HG02678 (cell line): Measurements from ENCODE around the gene MLLT6.

Experiments
- ATAC-seq: cut with Tn5 transposase; IDR thresholded peaks from one replicate; pipeline ENCODE4 v1.9.1; 2021; ENCODE audit warnings: mild to moderate bottlenecking, moderate library complexity; ENCODE audit not compliant: unreplicated experiment

MLLT6 gene

GRCh38 chr17:38706505-38707216 is 1.6 kb downstream of the MLLT6 start:
- ATAC-seq = no peak

DNA sequence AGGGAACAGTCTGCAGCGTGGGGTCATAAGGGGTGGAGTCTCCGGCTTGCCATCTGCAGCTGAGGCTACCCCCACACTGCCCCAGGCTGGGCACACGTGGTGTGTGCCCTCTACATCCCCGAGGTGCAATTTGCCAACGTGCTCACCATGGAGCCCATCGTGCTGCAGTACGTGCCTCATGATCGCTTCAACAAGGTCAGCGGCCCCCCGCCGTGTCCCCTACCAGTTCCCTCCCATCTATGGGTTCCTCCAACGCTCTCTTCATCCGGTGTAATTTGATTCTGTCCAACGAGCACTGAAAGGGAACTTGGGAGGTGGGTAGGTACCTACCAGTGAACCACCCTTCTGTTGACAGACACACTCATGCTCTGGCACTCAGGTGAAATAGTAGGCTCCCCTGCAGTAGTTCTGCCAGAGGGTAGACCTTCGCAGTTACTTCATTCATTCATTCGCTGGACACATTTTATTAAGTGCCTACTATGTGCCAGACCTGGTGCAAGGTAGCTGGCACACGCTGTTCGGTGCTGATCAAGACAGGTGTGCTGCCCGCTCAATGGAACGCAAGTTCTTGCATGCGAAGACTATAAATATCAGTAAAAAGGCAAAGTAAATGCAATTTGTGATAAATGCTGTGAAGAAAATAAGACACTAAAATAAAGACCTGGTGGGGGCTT is 2.7 kb downstream of the MLLT6 start:
- ATAC-seq = no peak

GRCh38 chr17:38709104-38709820 is 4.2 kb downstream of the MLLT6 start:
- ATAC-seq = no peak

GRCh38 chr17:38709864-38710603 is 5.0 kb downstream of the MLLT6 start:
- no peak for ATAC-seq

- no peak for ATAC-seq
These were observed 5.5 kb downstream of the MLLT6 start for GRCh38 chr17:38710604-38710962.

DNA sequence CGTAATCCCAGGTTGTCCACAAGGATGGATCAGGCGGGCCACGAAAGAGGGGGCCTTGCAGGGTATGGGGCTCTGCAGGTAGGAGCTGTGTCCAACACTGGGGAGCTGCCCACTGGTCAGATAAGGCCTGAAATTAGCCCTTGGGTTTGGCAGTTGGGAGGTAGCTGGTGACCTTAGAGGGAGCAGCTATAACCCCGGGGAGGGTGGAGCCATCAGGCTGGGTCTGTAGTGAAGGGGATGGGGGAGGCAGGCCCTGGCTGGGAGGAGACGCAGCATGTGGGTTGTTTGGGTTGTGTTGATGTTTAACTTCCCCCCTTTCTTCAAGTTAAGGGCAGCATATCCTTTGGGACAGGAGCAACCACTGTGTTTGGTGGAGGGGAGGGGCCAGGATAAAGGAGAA is 5.9 kb downstream of the MLLT6 start:
- no peak for ATAC-seq

DNA sequence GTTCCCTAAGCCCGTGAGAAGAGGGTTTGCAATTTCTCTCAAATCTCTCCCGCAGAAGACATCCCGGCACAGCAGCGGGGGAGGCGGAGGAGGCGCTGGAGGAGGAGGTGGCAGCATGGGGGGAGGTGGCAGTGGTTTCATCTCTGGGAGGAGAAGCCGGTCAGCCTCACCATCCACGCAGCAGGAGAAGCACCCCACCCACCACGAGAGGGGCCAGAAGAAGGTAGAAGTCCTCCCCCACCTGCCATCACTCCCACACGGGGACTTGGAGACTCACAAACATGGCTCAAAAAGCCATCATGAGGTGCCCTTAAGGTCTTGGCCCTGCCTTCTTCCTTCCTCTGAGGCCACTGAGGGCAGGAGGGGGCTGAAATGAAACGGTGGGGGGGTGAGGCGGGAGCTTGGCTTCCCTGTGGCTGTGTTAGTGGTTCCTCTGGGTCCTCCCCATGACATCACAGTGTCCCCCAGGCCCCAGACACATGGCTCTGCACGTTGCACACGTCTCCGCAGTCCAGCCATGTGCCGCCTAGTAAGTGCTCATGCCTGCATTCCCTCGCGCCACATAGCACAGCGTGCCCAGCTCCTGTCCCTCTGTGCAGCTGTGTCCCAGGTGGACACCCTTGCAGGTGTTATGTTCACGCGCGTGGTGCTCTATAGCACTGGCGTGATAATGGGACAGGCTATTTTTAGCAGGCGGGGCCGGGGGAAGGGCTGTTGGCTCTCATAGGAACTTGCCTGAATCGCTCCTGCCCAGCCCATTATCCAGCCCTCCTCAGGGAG is 6.9 kb downstream of the MLLT6 start:
- no peak for ATAC-seq

DNA sequence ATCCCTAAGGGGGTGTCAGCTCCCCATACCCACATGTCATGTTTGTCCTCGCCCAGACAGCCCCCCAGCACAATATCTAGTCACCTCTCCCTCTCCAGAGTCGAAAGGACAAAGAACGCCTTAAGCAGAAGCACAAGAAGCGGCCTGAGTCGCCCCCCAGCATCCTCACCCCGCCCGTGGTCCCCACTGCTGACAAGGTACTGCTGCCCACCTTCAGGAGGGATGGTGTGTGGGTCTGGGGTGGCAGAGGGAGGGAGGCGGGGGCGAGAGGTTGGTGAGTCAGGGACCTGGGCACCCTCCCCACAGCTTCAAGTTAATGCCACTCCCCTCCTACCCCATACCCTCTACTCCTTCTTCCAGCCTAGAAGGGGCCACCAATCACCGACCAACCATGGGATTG is 7.5 kb downstream of the MLLT6 start:
- ATAC-seq = no peak

DNA sequence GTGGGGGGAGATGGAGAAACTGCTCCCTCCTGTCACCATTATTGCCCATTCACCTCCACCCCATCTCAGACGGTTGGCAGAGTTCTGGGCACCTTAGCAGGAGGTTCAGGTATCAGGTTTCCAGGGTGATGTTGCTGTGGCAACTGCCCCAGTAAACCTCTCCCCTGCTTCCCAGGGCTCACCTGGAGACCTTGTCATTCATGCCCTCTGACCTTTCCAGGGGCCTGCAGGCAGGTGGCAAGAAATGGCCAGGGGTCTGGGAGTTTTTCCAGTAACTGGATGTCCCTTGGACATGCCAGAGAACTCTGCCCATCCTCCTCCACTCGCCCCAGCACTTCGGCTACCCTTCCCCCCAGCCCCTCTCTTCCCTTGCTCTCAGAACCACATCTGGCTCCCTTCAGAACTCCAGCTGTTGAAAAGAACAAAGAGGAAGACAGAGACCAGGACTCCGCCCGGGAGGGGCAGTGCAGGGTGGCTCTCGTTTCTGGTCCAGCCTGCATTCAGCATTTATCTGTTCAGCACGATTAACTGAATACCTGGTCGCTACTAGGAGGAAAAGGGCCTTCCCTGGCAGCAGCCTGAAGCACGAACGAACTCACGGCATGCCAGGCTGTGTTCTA is 8.5 kb downstream of the MLLT6 start:
- ATAC-seq = no peak

DNA sequence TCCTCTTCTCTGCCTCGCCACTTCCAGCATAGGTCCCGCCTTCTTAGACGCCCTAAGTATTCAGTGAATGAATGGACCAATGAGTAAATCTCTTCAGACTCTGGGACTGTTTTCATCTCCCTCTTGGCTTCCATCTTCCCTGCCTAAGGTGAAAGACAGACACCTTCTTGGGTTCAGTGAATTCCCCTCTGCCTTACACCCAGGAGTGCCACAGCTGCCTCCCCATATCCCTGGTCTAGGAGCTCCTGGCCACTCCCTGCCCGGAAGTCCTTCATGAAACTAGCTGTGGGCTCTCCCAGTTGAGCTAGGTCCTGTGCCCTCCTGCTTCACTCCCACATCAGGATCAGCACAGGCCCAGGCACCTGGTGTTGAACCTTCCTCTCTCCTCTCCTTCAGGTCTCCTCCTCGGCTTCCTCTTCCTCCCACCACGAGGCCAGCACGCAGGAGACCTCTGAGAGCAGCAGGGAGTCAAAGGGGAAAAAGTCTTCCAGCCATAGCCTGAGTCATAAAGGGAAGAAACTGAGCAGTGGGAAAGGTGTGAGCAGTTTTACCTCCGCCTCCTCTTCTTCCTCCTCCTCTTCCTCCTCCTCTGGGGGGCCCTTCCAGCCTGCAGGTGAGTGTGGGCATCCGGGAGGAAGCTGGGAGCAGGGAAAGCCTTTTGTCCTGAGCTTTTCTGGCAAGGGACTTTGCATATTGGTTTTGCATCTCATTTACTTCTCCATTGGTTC is 10.3 kb downstream of the MLLT6 start:
- no peak for ATAC-seq

DNA sequence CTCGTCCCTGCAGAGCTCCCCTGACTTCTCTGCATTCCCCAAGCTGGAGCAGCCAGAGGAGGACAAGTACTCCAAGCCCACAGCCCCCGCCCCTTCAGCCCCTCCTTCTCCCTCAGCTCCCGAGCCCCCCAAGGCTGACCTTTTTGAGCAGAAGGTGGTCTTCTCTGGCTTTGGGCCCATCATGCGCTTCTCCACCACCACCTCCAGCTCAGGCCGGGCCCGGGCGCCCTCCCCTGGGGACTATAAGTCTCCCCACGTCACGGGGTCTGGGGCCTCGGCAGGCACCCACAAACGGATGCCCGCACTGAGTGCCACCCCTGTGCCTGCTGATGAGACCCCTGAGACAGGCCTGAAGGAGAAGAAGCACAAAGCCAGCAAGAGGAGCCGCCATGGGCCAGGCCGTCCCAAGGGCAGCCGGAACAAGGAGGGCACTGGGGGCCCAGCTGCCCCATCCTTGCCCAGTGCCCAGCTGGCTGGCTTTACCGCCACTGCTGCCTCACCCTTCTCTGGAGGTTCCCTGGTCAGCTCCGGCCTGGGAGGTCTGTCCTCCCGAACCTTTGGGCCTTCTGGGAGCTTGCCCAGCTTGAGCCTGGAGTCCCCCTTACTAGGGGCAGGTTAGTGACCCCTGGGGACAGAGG is 11.4 kb downstream of the MLLT6 start:
- ATAC-seq = no peak

GRCh38 chr17:38717139-38717745 is 12.2 kb downstream of the MLLT6 start:
- ATAC-seq = no peak

DNA sequence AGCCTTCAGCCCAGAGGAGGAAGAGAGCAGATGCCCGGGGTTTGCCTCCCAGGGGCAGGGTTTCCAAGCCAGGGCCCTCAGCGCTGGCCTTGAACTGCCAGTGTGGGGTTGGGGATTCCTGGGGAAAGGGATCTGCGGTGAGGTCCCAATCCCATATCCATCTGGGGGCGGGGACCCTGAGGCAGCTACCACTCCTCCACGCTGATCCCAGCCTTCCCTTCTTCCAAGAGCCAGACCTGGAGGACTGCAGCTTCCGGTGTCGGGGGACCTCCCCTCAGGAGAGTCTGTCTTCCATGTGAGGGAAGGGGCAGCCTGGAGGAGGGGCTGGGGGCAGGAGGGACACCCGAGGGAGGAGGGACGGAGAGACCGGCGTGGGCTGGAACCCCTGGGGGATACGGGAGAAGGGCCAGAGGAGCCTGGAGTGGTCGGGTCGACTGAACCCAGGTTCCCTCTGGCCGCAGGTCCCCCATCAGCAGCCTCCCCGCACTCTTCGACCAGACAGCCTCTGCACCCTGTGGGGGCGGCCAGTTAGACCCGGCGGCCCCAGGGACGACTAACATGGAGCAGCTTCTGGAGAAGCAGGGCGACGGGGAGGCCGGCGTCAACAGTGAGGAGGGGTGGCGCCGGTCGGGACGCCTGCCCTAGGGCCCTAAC is 14.3 kb downstream of the MLLT6 start:
- no peak for ATAC-seq

DNA sequence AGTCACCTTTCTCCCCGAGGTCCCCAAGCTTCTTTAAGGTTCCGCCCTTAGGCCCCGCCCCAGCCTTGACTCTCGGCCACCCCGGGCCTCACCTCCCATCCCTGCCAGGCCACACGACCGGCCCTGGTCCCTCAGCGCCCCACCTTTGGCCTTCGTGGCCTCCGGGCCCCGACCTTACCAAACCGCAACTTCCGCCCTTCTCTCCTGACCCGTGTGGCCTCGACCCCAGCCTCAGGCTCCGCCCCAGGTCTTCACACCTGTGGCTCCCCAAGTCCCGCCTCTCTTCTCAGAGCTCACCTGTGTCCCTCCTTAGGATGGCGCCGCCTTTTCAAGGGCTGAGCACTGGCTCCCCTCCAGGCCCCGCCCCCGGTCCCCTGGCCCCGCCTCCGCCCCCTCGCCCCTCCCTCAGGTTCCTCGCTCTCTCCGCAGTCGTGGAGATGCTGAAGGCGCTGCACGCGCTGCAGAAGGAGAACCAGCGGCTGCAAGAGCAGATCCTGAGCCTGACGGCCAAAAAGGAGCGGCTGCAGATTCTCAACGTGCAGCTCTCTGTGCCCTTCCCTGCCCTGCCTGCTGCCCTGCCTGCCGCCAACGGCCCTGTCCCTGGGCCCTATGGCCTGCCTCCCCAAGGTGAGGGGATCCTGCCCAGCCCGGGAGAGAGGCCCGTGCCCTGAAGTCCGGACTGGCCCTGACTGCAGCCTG is 15.0 kb downstream of the MLLT6 start:
- ATAC-seq = no peak

- ATAC-seq = no peak
These were observed 15.9 kb downstream of the MLLT6 start for GRCh38 chr17:38720941-38721340.

DNA sequence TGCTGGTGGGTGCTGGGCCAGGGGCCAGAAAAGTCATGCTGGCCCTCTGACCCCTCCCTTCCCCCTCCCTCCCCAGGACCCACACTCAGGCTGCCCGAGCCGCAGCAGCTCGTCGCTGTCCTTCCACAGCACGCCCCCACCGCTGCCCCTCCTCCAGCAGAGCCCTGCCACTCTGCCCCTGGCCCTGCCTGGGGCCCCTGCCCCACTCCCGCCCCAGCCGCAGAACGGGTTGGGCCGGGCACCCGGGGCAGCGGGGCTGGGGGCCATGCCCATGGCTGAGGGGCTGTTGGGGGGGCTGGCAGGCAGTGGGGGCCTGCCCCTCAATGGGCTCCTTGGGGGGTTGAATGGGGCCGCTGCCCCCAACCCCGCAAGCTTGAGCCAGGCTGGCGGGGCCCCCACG is 16.7 kb downstream of the MLLT6 start:
- ATAC-seq = no peak

DNA sequence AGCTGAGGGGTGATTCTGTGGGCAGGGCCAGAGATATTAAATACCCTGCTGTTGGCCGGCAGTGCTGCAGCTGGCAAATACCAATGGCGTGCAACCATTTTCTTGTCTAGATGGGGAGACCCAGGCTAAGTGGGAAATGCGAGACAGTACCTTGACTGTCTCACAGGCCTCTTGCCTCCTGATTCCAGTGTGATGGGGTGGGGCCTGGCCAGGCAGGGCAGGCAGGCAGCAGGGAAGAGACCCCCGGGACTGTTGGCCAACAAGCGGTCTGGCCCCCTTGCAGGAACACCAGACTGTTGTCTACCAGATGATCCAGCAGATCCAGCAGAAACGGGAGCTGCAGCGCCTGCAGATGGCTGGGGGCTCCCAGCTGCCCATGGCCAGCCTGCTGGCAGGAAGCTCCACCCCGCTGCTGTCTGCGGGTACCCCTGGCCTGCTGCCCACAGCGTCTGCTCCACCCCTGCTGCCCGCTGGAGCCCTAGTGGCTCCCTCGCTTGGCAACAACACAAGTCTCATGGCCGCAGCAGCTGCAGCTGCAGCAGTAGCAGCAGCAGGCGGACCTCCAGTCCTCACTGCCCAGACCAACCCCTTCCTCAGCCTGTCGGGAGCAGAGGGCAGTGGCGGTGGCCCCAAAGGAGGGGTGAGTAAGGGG is 19.4 kb downstream of the MLLT6 start:
- no peak for ATAC-seq
